SH-SY5Y (cell line): Measurements from ENCODE around the gene TMEM144.

Experiments
- GATA2 ChIP-seq: IDR thresholded peaks from 2 replicates; pipeline ENCODE4 v1.6.1; 2011; ENCODE audit warnings: mild to moderate bottlenecking, low read depth, low read length
- GATA3 ChIP-seq: IDR thresholded peaks from 2 replicates; pipeline ENCODE4 v1.6.1; 2011; ENCODE audit warnings: low read depth, mild to moderate bottlenecking, low read length, moderate library complexity

Gene TMEM144

GRCh38 chr4:158176108-158176507 is 34.2 kb upstream of the TMEM144 start:
- no peak for TF ChIP-seq GATA3
- no peak for TF ChIP-seq GATA2

GRCh38 chr4:158176776-158177175 is 33.5 kb upstream of the TMEM144 start:
- TF ChIP-seq GATA3 (no peak), GATA2 (no peak)

GRCh38 chr4:158179465-158179864 is 30.8 kb upstream of the TMEM144 start:
- TF ChIP-seq GATA3: no peak
- TF ChIP-seq GATA2: no peak

- no peak for TF ChIP-seq GATA2
Observed at GRCh38 chr4:158181906-158182305, 28.4 kb upstream of the TMEM144 start.

- TF ChIP-seq GATA3 (no peak), GATA2 (no peak)
Observed at GRCh38 chr4:158182736-158183135, 27.6 kb upstream of the TMEM144 start.

GRCh38 chr4:158186815-158187214 is 23.5 kb upstream of the TMEM144 start:
- no peak for TF ChIP-seq GATA3
- TF ChIP-seq GATA2: no peak

GRCh38 chr4:158189422-158189821 is 20.9 kb upstream of the TMEM144 start:
- TF ChIP-seq GATA2: no peak
- no peak for TF ChIP-seq GATA3

- TF ChIP-seq GATA3 (no peak), GATA2 (no peak)
Observed at GRCh38 chr4:158190718-158191117, 19.6 kb upstream of the TMEM144 start.

GRCh38 chr4:158192439-158193158 is 17.7 kb upstream of the TMEM144 start:
- no peak for TF ChIP-seq GATA3
- TF ChIP-seq GATA2: no peak

- no peak for TF ChIP-seq GATA2
- TF ChIP-seq GATA3: no peak
Observed at GRCh38 chr4:158193171-158193749, 17.0 kb upstream of the TMEM144 start.

- TF ChIP-seq GATA2 (no peak), GATA3 (no peak)
Observed at GRCh38 chr4:158195297-158195696, 15.0 kb upstream of the TMEM144 start.

- TF ChIP-seq GATA2 (no peak), GATA3 (no peak)
Observed at GRCh38 chr4:158197194-158197776, 13.0 kb upstream of the TMEM144 start.

- TF ChIP-seq GATA2 (no peak), GATA3 (no peak)
Observed at GRCh38 chr4:158200214-158200613, 10.1 kb upstream of the TMEM144 start.

- TF ChIP-seq GATA3 (no peak), GATA2 (no peak)
Observed at GRCh38 chr4:158201322-158201721, 9.0 kb upstream of the TMEM144 start.

- no peak for TF ChIP-seq GATA2
- no peak for TF ChIP-seq GATA3
Observed at GRCh38 chr4:158201876-158202275, 8.4 kb upstream of the TMEM144 start.

GRCh38 chr4:158202481-158202880 is 7.8 kb upstream of the TMEM144 start:
- TF ChIP-seq GATA3: no peak
- no peak for TF ChIP-seq GATA2
